Measurements from ENCODE around the gene SORCS2. TPM values are rescaled to one million over a fixed set of nuclear protein-coding genes. Genes with fewer than 3 reads are reported as not detected.

Gene SORCS2
- total RNA-seq, 1 donor from 2014 or later, result 10.9 TPM

DNA sequence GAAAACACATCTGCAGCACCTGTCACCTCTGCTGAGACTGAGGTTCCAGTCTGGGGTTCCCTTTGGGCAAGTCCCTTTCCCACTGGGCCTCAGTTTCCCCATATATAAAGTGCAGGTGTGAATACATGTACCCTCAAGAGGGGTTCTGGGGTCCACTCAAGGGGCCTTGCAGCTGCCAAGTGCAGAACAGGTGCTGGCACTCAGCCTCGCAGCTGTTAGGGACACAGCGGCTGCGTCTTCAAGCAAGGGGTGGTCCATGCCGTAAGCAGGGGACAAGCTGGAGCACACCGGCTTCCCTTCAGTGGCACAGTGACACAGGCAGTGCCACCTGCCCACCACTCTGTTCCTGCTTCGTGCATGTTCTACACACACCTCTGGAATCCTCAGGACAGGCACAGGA, 329.3 kb downstream of the SORCS2 start:
- peaks cover 1% of the 10 kb centered on the region for H3K36me3 Mint-ChIP-seq (ENCODE audit: low read depth)
- H3K4me3 Mint-ChIP-seq (ENCODE audit: unreplicated experiment), result no peak overlapping the region
- H3K27me3 Mint-ChIP-seq (ENCODE audit: low read depth), result peaks cover 70% of the 10 kb centered on the region
- H3K9me3 Mint-ChIP-seq (ENCODE audit: low read depth), result no peaks in the 10 kb centered on the region
- TF ChIP-seq, protein P1, sequence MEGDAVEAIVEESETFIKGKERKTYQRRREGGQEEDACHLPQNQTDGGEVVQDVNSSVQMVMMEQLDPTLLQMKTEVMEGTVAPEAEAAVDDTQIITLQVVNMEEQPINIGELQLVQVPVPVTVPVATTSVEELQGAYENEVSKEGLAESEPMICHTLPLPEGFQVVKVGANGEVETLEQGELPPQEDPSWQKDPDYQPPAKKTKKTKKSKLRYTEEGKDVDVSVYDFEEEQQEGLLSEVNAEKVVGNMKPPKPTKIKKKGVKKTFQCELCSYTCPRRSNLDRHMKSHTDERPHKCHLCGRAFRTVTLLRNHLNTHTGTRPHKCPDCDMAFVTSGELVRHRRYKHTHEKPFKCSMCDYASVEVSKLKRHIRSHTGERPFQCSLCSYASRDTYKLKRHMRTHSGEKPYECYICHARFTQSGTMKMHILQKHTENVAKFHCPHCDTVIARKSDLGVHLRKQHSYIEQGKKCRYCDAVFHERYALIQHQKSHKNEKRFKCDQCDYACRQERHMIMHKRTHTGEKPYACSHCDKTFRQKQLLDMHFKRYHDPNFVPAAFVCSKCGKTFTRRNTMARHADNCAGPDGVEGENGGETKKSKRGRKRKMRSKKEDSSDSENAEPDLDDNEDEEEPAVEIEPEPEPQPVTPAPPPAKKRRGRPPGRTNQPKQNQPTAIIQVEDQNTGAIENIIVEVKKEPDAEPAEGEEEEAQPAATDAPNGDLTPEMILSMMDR (IDR thresholded peaks at IDR 0.05), result no peak
- no peak for DNase-seq (ENCODE audit: low spot score)
- no peaks in the 10 kb centered on the region for H3K4me1 Mint-ChIP-seq (ENCODE audit: low read depth)
- no peak overlapping the region for H3K27ac Mint-ChIP-seq (ENCODE audit: unreplicated experiment)

DNA sequence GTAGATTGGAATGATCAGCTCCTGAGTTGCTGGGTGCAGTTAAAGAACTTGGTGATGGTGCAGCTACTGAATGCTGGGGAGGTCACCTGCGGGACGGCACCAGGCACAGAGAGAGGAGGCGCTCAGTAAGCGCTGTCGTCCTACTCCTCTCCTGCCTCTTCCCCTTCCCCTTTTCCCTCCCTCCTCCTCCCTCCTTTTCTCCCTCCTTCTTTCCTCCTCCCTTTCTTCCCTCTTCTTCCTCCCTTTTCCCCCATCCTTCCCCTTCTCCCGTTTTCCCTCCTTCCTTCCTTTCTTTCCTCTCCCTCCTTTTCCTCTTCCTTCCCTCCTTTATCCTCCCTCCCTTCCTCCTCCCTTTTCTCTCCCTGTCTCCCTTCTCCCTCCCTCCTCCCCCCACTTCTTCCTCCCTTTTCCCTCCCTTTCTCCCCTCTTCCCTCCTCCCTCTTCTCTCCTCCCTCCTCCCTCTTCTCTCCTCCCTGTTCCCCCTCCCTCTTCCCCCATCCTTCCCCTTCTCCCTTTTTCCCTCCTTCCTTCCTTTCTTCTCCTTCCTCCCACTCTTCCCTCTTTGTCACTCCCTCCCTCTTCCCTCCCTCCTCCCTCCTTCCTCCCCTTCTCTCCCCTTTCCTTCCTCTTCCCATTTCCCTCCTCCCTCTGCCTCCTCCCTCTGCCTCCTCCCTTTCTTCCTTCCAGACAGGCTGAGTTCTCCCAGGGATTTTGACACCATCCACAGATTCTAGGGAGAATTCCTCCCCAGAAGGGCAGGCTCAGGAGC, 330.3 kb downstream of the SORCS2 start:
- Mint-ChIP-seq H3K9me3 (ENCODE audit: low read depth) (no peaks in the 10 kb centered on the region), H3K4me3 (ENCODE audit: unreplicated experiment) (no peak overlapping the region), H3K36me3 (ENCODE audit: low read depth) (peaks cover 3% of the 10 kb centered on the region), H3K27me3 (ENCODE audit: low read depth) (peaks cover 67% of the 10 kb centered on the region), H3K4me1 (ENCODE audit: low read depth) (no peaks in the 10 kb centered on the region), H3K27ac (ENCODE audit: unreplicated experiment) (no peak overlapping the region)
- no peak for DNase-seq (ENCODE audit: low spot score)
- TF ChIP-seq, protein P1 (IDR thresholded peaks at IDR 0.05), result no peak

GRCh38 chr4:7523526-7523925, 331.2 kb downstream of the SORCS2 start:
- Mint-ChIP-seq H3K27ac (ENCODE audit: unreplicated experiment) (no peak overlapping the region), H3K27me3 (ENCODE audit: low read depth) (peaks cover 61% of the 10 kb centered on the region), H3K36me3 (ENCODE audit: low read depth) (peaks cover 3% of the 10 kb centered on the region), H3K4me1 (ENCODE audit: low read depth) (no peaks in the 10 kb centered on the region), H3K9me3 (ENCODE audit: low read depth) (no peaks in the 10 kb centered on the region), H3K4me3 (ENCODE audit: unreplicated experiment) (no peak overlapping the region)
- DNase-seq (ENCODE audit: low spot score), result no peak
- TF ChIP-seq, protein P1 (IDR thresholded peaks at IDR 0.05), result no peak

GRCh38 chr4:7524064-7524682, 331.8 kb downstream of the SORCS2 start:
- peaks cover 3% of the 10 kb centered on the region for H3K36me3 Mint-ChIP-seq (ENCODE audit: low read depth)
- no peaks in the 10 kb centered on the region for H3K4me1 Mint-ChIP-seq (ENCODE audit: low read depth)
- no peaks in the 10 kb centered on the region for H3K9me3 Mint-ChIP-seq (ENCODE audit: low read depth)
- no peak for DNase-seq (ENCODE audit: low spot score)
- TF ChIP-seq, protein P1 (IDR thresholded peaks at IDR 0.05), result no peak
- H3K4me3 Mint-ChIP-seq (ENCODE audit: unreplicated experiment), result no peak overlapping the region
- H3K27me3 Mint-ChIP-seq (ENCODE audit: low read depth), result peaks cover 58% of the 10 kb centered on the region
- no peak overlapping the region for H3K27ac Mint-ChIP-seq (ENCODE audit: unreplicated experiment)

GRCh38 chr4:7524843-7525242, 332.5 kb downstream of the SORCS2 start:
- Mint-ChIP-seq H3K4me1 (ENCODE audit: low read depth) (no peaks in the 10 kb centered on the region), H3K9me3 (ENCODE audit: low read depth) (no peaks in the 10 kb centered on the region), H3K27me3 (ENCODE audit: low read depth) (peaks cover 55% of the 10 kb centered on the region), H3K36me3 (ENCODE audit: low read depth) (peaks cover 3% of the 10 kb centered on the region), H3K27ac (ENCODE audit: unreplicated experiment) (no peak overlapping the region), H3K4me3 (ENCODE audit: unreplicated experiment) (no peak overlapping the region)
- TF ChIP-seq, protein P1 (IDR thresholded peaks at IDR 0.05), result no peak
- no peak for DNase-seq (ENCODE audit: low spot score)

Data from chondrocyte (in vitro differentiated cells).